ENCODE results near the gene CFAP299.

- no peak for TF ChIP-seq CTCF (conservative IDR thresholded peaks at IDR 0.05; ENCODE audit: low read length)
- no peak for TF ChIP-seq EZH2phosphoT487 (IDR thresholded peaks at IDR 0.05; ENCODE audit: borderline replicate concordance)
Measured at GRCh38 chr4:80637190-80637589, 301.7 kb downstream of the CFAP299 start.

Data from Loucy (cell line).